Subcutaneous abdominal adipose tissue (tissue), 5 donors: ENCODE data around the gene POLDIP3.

ENCODE experiments used
- H3K27ac ChIP-seq: one replicate; pipeline ENCODE4 v1.7.0; 2013; ENCODE audit warnings: low read depth, mild to moderate bottlenecking, inconsistent platforms, low read length, moderate library complexity
- H3K27me3 ChIP-seq, 5 donors: one replicate each; pipeline ENCODE4 v1.7.0; 2013; ENCODE audit warnings: low read length in 5 of 5, inconsistent platforms in 1 of 5; ENCODE audit not compliant: control insufficient read depth in 5 of 5, insufficient read depth in 4 of 5
- H3K36me3 ChIP-seq, 5 donors: one replicate each; pipeline ENCODE4 v1.7.0; 2013; ENCODE audit warnings: low read length in 5 of 5; ENCODE audit not compliant: control insufficient read depth in 5 of 5, insufficient read depth in 5 of 5
- H3K4me1 ChIP-seq, 5 donors: one replicate each; pipeline ENCODE4 v1.7.0; 2013; ENCODE audit warnings: low read length in 5 of 5, mild to moderate bottlenecking in 3 of 5, moderate library complexity in 1 of 5; ENCODE audit not compliant: control insufficient read depth in 5 of 5, insufficient read depth in 5 of 5
- H3K4me3 ChIP-seq, 5 donors: one replicate each; pipeline ENCODE4 v1.7.0; 2013; ENCODE audit warnings: low read length in 5 of 5, low read depth in 1 of 5
- H3K9ac ChIP-seq, 5 donors: one replicate each; pipeline ENCODE4 v1.7.0; 2013; ENCODE audit warnings: low read length in 5 of 5, mild to moderate bottlenecking in 4 of 5, moderate library complexity in 3 of 5
- H3K9me3 ChIP-seq, 5 donors: one replicate each; pipeline ENCODE4 v1.7.0; 2013; ENCODE audit warnings: low read length in 5 of 5; ENCODE audit not compliant: control insufficient read depth in 5 of 5
- donor health status: healthy.
- donor health status: healthy.
- donor health status: healthy.
- donor health status: healthy.
- donor health status: healthy.

POLDIP3 gene

DNA sequence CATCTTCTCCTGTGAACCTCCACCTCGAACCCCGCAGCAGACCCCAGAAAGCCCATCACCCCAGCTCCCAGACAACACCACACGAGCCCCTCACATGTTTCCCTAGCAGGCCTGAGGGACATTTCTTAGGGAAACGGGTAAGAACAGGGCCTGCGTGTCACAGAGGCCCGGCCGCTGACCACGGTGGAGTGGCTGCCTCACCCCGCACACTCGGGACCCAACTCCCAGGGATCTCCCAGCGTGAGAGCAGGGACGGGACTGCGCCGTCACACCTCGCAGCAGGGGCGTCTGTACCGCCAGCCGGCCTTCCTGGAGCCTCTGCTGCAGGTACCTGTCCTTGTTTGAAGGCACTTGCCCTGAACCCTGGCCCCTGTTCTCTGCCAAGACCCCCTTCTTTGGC is 15.5 kb upstream of the POLDIP3 start:
- Histone ChIP-seq H3K27ac (no peak overlapping the region), H3K9me3 (no peaks in the 10 kb centered on the region), H3K4me1 (peaks cover 2 to 15% (median 9%) of the 10 kb centered on the region in 5 donors), H3K4me3 (no peak overlapping the region), H3K36me3 (peaks cover 0 to 87% (median 83%) of the 10 kb centered on the region in 5 donors), H3K27me3 (no peaks in the 10 kb centered on the region), H3K9ac (no peak overlapping the region)

DNA sequence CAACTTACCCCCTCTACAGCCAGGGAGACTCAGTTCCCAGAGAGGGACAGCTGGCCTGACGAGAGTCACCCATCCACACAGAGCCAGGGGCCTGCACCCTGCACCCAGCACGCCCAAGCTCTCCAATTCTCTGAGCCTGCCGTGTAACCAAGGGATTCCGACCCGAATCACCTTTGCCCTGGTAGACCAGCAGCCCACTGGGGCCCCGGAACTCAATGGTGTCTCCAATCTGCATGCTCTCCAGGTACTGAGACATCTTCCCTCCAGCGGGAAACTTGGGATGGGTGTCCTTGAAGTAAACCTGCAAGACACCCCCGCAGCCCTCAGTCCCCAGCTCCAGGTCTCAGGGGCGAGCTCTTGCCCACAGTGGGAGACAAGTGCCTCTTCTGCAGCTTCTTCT is 13.3 kb upstream of the POLDIP3 start:
- no peak overlapping the region for H3K4me3 ChIP-seq
- peaks cover 2 to 25% (median 12%) of the 10 kb centered on the region in 5 donors for H3K4me1 ChIP-seq
- H3K9me3 ChIP-seq = no peaks in the 10 kb centered on the region
- no peak overlapping the region for H3K27ac ChIP-seq
- H3K9ac ChIP-seq = no peak overlapping the region
- peaks cover 0 to 94% (median 89%) of the 10 kb centered on the region in 5 donors for H3K36me3 ChIP-seq
- H3K27me3 ChIP-seq = no peaks in the 10 kb centered on the region

DNA sequence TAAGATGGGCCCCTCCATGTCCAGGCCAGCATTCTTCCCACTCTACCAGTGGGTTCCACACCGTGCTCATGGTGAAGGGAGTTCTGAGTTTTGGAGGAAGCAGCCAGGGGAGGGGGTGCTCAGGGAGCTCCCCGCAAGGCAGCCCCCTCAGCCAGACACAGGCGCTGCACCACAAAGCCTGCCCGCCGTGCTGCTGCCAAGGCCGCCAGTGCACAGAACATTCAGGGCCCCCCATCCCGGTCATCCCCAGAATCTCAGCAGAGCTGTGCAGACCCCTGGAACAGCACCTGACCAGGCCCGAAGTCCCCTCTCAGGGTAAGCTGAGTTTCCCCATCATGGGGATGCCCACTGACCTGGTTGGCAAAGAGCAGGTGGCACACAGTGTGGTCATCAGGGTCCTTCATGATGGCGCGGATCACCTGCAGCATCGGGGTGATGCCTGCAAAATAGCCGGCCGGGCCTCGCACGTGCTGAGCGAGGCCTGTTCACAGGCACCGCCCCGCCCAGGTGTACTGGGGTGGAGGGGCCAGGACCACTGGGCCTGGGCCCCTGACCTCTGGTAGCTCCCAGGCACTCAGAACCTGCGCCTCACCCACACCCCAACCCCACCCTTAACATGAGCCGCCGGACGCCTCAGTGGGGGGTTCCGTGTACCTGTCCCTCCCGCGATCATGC is 12.4 kb upstream of the POLDIP3 start:
- Histone ChIP-seq H3K9me3 (no peaks in the 10 kb centered on the region), H3K4me3 (no peak overlapping the region), H3K27ac (no peak overlapping the region), H3K36me3 (peaks cover 0 to 94% (median 87%) of the 10 kb centered on the region in 5 donors), H3K9ac (no peak overlapping the region), H3K4me1 (peaks cover 0 to 27% (median 12%) of the 10 kb centered on the region in 5 donors), H3K27me3 (no peaks in the 10 kb centered on the region)

DNA sequence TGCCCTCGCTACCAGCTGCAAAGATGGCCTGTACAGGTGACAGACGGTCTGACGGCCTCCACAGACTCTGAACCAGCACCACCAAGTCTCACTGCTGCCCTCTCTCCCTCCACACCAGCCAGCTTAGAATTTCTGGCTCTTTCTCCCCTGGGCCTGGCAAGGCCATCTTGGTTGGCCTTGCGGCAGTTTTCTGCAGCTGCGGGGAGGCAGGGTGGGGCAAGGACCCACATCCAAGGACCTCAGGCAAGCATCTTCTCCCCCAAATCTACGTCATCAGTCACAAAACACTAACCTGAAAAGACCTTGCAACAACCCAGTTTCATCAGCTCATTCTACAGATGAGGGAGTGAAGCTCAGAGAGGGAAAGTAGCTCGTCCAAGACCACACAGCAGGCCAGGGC is 11.7 kb upstream of the POLDIP3 start:
- H3K36me3 ChIP-seq = peaks cover 0 to 88% (median 81%) of the 10 kb centered on the region in 5 donors
- no peaks in the 10 kb centered on the region for H3K9me3 ChIP-seq
- H3K9ac ChIP-seq = no peak overlapping the region
- H3K27me3 ChIP-seq = no peaks in the 10 kb centered on the region
- H3K4me1 ChIP-seq = peaks cover 0 to 26% (median 11%) of the 10 kb centered on the region in 5 donors
- no peak overlapping the region for H3K4me3 ChIP-seq
- H3K27ac ChIP-seq = no peak overlapping the region

DNA sequence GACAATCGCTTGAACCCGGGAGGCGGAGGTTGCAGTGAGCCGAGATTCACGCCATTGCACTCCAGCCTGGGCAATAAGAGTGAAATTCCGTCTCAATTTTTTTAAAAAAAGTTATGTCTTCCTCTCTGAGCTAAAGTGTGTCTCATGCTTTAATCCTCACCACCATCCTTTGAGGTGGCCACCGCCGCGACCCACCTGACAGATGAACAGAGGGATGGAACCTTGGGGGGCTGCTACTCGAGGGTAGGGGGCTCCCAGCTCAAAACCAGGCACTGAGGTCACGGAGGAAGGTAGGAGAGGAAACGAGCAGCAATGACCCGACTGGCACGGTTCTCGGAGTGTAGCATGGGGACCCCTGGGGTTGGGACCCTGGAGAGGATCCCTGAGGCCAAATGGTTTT is 10.7 kb upstream of the POLDIP3 start:
- no peak overlapping the region for H3K4me3 ChIP-seq
- H3K4me1 ChIP-seq = peaks cover 0 to 25% (median 13%) of the 10 kb centered on the region in 5 donors
- H3K9ac ChIP-seq = no peak overlapping the region
- no peak overlapping the region for H3K27ac ChIP-seq
- H3K27me3 ChIP-seq = no peaks in the 10 kb centered on the region
- no peaks in the 10 kb centered on the region for H3K9me3 ChIP-seq
- peaks cover 0 to 81% (median 76%) of the 10 kb centered on the region in 5 donors for H3K36me3 ChIP-seq

DNA sequence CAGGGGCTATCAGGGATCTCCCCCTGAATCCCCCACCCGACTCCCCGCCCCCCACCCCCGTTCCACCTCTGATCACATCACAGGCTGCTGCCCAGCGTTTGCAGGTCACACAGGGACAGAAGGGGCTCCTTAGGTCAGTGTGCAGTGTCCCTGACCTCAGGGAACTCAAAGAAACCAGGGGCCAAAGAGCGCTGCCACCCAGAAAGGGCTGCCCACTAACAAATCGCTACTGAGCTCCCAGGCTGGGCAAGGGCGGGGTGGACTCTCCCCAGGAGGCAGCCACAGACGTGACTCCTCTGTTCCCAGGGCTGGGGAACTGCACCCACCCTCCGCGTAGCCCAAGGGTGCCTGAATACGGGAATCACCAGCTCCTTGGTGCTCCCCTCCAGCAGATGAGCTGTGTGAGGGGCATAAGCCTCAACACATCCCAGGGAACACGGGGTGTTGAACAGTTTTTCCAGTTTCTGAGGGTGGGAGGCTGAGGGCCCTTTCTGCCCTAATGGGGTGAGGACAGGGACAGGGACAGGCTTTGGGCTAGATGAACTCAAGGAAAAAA is 9.9 kb upstream of the POLDIP3 start:
- Histone ChIP-seq H3K27ac (no peak overlapping the region), H3K9me3 (no peaks in the 10 kb centered on the region), H3K9ac (peak overlapping the region in 1 of 5 donors; percentile 17), H3K4me1 (peaks cover 0 to 25% (median 13%) of the 10 kb centered on the region in 5 donors), H3K27me3 (no peaks in the 10 kb centered on the region), H3K4me3 (no peak overlapping the region), H3K36me3 (peaks cover 0 to 83% (median 78%) of the 10 kb centered on the region in 5 donors)

DNA sequence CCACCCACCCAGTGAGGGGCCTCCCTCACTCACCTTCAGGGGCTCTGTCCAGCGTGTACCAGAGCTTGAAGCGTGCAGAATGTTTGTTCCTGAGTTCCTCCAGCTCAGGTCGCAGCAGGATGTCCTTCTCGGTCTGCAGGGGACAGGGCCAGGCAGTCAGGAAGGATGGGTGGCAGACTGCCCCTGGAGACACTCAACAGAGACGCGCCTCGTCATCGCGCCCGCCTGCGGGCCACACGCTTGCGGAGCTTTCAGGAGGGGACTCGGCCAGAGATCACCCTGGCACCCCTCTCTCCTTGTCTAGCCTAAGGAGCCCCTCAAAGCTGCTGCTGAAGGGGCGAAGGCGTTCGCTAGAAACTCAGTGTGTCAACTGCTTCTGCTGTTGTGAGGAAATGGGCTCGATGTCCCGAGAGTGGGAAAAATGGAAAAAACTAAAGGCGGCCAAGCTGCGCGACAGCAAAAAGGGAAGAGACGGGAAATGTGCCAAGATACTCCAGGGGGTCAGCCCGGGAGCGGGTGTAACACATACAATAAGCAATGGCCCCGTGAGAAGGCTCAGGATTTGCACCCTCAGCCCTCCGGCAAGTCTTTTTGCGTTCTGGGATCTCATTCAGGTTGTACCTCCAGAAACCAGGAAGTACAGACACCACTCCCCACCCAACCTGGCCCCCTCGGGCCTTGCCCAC is 9.2 kb upstream of the POLDIP3 start:
- no peaks in the 10 kb centered on the region for H3K9me3 ChIP-seq
- no peaks in the 10 kb centered on the region for H3K27me3 ChIP-seq
- peaks cover 0 to 25% (median 13%) of the 10 kb centered on the region in 5 donors for H3K4me1 ChIP-seq
- H3K36me3 ChIP-seq = peaks cover 0 to 83% (median 78%) of the 10 kb centered on the region in 5 donors
- no peak overlapping the region for H3K4me3 ChIP-seq
- no peak overlapping the region for H3K9ac ChIP-seq
- H3K27ac ChIP-seq = peak overlapping the region; percentile 23

DNA sequence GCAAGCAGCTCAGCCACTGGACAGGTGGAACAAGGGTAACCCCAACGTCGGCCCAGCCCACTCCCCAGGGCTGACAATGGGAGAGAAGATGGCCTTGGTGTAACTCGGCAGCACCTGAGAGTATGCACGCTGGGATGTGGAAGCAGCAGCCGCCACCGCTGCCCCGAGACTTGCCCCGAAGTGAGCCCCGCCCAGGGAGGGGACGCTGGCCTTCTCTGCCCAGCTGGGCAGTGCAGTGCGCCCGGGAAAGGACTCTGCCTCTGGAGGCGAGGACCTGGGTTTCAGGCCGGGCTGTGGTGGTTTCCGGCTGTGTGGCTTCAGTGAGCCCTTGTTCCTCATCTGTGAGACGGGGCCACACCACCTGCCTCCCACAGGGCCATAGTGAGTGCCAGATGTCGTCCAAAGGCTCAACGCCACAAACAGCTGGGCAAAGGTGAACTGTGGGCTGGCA is 8.6 kb upstream of the POLDIP3 start:
- Histone ChIP-seq H3K27ac (peak overlapping the region; percentile 23), H3K9ac (no peak overlapping the region), H3K36me3 (peaks cover 0 to 79% (median 73%) of the 10 kb centered on the region in 5 donors), H3K9me3 (no peaks in the 10 kb centered on the region), H3K4me3 (no peak overlapping the region), H3K27me3 (no peaks in the 10 kb centered on the region), H3K4me1 (peaks cover 0 to 25% (median 13%) of the 10 kb centered on the region in 5 donors)

DNA sequence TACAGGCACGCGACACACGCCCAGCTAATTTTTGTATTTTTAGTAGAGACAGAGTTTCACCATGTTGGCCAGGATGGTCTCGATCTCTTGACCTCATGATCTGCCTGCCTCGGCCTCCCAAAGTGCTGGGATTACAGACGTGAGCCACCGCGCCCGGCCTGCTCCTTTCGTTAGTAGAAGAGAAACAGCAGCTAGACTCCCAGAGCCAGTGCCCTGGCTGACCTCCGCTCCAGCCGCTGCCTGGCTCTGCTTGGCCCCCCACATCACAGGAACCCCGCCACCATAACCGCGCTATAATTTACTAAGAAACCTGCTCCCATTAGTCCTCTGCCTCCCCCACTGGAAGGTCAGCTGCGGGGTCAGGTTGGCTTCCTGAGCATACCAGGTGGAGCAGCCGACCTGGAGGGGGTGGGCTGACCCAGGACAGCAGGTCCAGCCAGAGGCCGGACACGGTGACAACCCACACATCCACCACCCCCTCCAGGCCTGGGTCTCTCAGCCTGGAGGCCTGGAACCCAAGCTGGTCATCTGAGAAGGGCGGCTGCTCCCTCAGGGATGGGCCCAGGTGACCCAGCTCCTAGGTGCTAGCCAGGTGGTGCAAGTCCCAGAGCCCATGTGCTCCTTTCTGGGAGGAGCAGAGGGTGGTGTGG is 7.5 kb upstream of the POLDIP3 start:
- Histone ChIP-seq H3K4me1 (peaks cover 3 to 28% (median 21%) of the 10 kb centered on the region in 5 donors), H3K4me3 (no peak overlapping the region), H3K27me3 (peaks cover 0 to 2% (median 0%) of the 10 kb centered on the region in 5 donors), H3K36me3 (peaks cover 0 to 68% (median 62%) of the 10 kb centered on the region in 5 donors), H3K27ac (peak overlapping the region; percentile 41), H3K9ac (no peak overlapping the region), H3K9me3 (peaks cover 0 to under 1% (median 0%) of the 10 kb centered on the region in 5 donors)
